ENCODE results near the gene PDSS2. TPM values are rescaled to one million over a fixed set of nuclear protein-coding genes. Genes with fewer than 3 reads are reported as not detected.

PDSS2 gene
- total RNA-seq, 1 donor from 2014 or later: 7.9 TPM

Other genes with a start within 250 kb of the PDSS2 start
- 1.5 TPM for gene SOBP, start 30.6 kb upstream of the PDSS2 start, total RNA-seq (ENCODE audit: unreplicated experiment)